Transverse colon (tissue), 4 donors: ENCODE measurements around the gene LRRC32. TPM values are rescaled to one million over a fixed set of nuclear protein-coding genes. Genes with fewer than 3 reads are reported as not detected.

Experiments used
- DNase-seq: peaks from one replicate; pipeline ENCODE4 v3.0.0-alpha.2; 2019
- H3K27ac ChIP-seq, 4 donors: fragments of 200-600 bp; sonication (generic); 2 replicates each; pipeline ENCODE4 v1.5.1; 2016 to 2018; ENCODE audit warnings: inconsistent platforms in 4 of 4
- H3K27me3 ChIP-seq: fragments of 200-600 bp; sonication (generic); 2 replicates; pipeline ENCODE4 v1.5.1; 2017; ENCODE audit warnings: inconsistent platforms
- H3K36me3 ChIP-seq, 4 donors: fragments of 200-600 bp; sonication (generic); 2 replicates each; pipeline ENCODE4 v1.5.1; 2017 to 2019; ENCODE audit warnings: inconsistent platforms in 4 of 4
- H3K4me1 ChIP-seq, 4 donors: fragments of 200-600 bp; sonication (generic); 2 replicates each; pipeline ENCODE4 v1.5.1; 2017 to 2020; ENCODE audit warnings: inconsistent platforms in 4 of 4
- H3K4me3 ChIP-seq, 4 donors: fragments of 200-600 bp; sonication (generic); 1 replicate in 1 of 4; 2 replicates in 3 of 4; pipeline versions ENCODE4 v1.5.1 to v1.6.1; 2017 to 2019; ENCODE audit warnings: inconsistent platforms in 4 of 4
- H3K9me3 ChIP-seq, 2 donors: fragments of 200-600 bp; sonication (generic); 2 replicates each; pipeline ENCODE4 v1.5.1; 2017 to 2019; ENCODE audit warnings: inconsistent platforms in 2 of 2
- CTCF ChIP-seq, 5 experiments: fragments of 200-600 bp in 3 of 5; fragments of 450-650 bp in 2 of 5; sonication (generic) in 3 of 5; IDR thresholded peaks; 1 replicate in 2 of 5; 2 replicates in 3 of 5; pipeline ENCODE4 v1.5.1; 2016 to 2017; ENCODE audit warnings: antibody characterized with exemption in 5 of 5, inconsistent platforms in 3 of 5, mild to moderate bottlenecking in 2 of 5, moderate library complexity in 1 of 5
- EP300 ChIP-seq: sonication (generic); formaldehyde crosslinking; IDR thresholded peaks from one replicate; pipeline ENCODE4 v1.6.1; 2017; ENCODE audit warnings: antibody characterized with exemption, low read depth
- POLR2A ChIP-seq: fragments of 450-650 bp; IDR thresholded peaks from one replicate; pipeline ENCODE4 v1.6.1; 2016; ENCODE audit warnings: antibody characterized with exemption, mild to moderate bottlenecking, moderate library complexity
- POLR2AphosphoS5 ChIP-seq, 3 donors: sonication (generic); formaldehyde crosslinking; IDR thresholded peaks; one replicate each; pipeline ENCODE4 v1.6.1; 2016; ENCODE audit warnings: antibody characterized with exemption in 3 of 3
- WGBS, 2 donors: methylation state at CpG; one replicate each; pipeline ENCODE4 v1.1.5; 2018; ENCODE audit warnings: low coverage in 1 of 2; 5-methylcytosine and 5-hydroxymethylcytosine counted together
- in situ Hi-C, 4 donors: fragments of 200-750 bp; cut with MboI; loops; one replicate each; pipeline versions ENCODE4 v1.15.0 to v1.15.1; 2017; ENCODE audit warnings: low sequenced_read_pairs in 3 of 4, low pct_ligation_motif_present in 1 of 4, low pct_unique_long_range_greater_than_20kb in 1 of 4
- intact Hi-C: fragments of 100-400 bp; cut with DNase I; formaldehyde crosslinking; loops from one replicate; pipeline ENCODE4 v1.15.1; 2023; ENCODE audit warnings: low total_unique reads
- total RNA-seq, 4 donors: library from RNA; depleted of rRNA; stranded (reverse); fragments of >200 nt; gene quantifications; one replicate each; pipeline ENCODE4 v1.1.0, GENCODE V29; 2016

The LRRC32 gene
- total RNA-seq: 10 to 100 TPM in 1 of 4 donors, 1 to 10 TPM in 3; 5.1 to 11.5 (median 9.1) TPM

- in situ Hi-C loops: no loop called here
These were observed at the start of gene LRRC32 for GRCh38 chr11:76670485-76671236. Gene LRRC32, minus strand, starts transcription at chr11:76670747. Its CDS starts 4,793 bp downstream, at chr11:76665954.

GRCh38 chr11:76719686-76720085 lies 49.1 kb upstream of the LRRC32 start:
- no peak for DNase-seq
- Histone ChIP-seq H3K4me3 (no peak overlapping the region), H3K4me1 (peaks cover 0 to 7% (median 4%) of the 10 kb centered on the region in 4 donors), H3K27me3 (peaks cover 12% of the 10 kb centered on the region), H3K36me3 (no peaks in the 10 kb centered on the region), H3K27ac (no peak overlapping the region), H3K9me3 (no peaks in the 10 kb centered on the region)
- intact Hi-C loops: no loop called here
- in situ Hi-C loops: loop anchor here in 1 of 4 donors (25.0 kb wide), 1 partner anchor 193 kb away; no protein-coding TSS in a partner anchor
- TF ChIP-seq POLR2AphosphoS5 (IDR thresholded peaks at IDR 0.05): no peak
- no peak for TF ChIP-seq CTCF (IDR thresholded peaks at IDR 0.05)
- no peak for TF ChIP-seq POLR2A
- no peak for TF ChIP-seq EP300
- WGBS, 2 donors: 91% methylated on average over 9 of the region's 9 CpGs; no CpG with 5 or more reads in 1 of the 2 donors

More at GRCh38 chr11:76670485-76671236, at the start of gene LRRC32:
- H3K4me1 ChIP-seq: peaks cover 6 to 30% (median 27%) of the 10 kb centered on the region in 4 donors
- H3K9me3 ChIP-seq: no peaks in the 10 kb centered on the region
- TF ChIP-seq POLR2A (peak; percentile 34), CTCF (IDR thresholded peaks at IDR 0.05) (no peak), POLR2AphosphoS5 (IDR thresholded peaks at IDR 0.05) (peak in 1 of 3 donors; percentile 35)
- WGBS, 2 donors: 1% methylated on average over 50 of the region's 82 CpGs; no CpG with 5 or more reads in 1 of the 2 donors
- H3K27ac ChIP-seq: peak within 1 kb of the TSS; percentile 54 to 75 (median 68)
- H3K36me3 ChIP-seq: no peaks in the 10 kb centered on the region
- intact Hi-C loops: loop anchor here (10.0 kb wide), 1 partner anchor 116 kb away; no protein-coding TSS in a partner anchor
- peak; percentile 57 for DNase-seq
- H3K27me3 ChIP-seq: peaks cover 12% of the 10 kb centered on the region
- H3K4me3 ChIP-seq: peak within 1 kb of the TSS; percentile 52 to 63 (median 56)

GRCh38 chr11:76719281-76719680 lies 48.7 kb upstream of the LRRC32 start:
- no peak overlapping the region for H3K27ac ChIP-seq
- TF ChIP-seq POLR2A (no peak), CTCF (IDR thresholded peaks at IDR 0.05) (no peak), EP300 (no peak), POLR2AphosphoS5 (IDR thresholded peaks at IDR 0.05) (no peak)
- peaks cover 0 to 7% (median 4%) of the 10 kb centered on the region in 4 donors for H3K4me1 ChIP-seq
- intact Hi-C loops (no loop called here), in situ Hi-C loops (loop anchor here in 1 of 4 donors (25.0 kb wide), 1 partner anchor 193 kb away; no protein-coding TSS in a partner anchor)
- H3K4me3 ChIP-seq: no peak overlapping the region
- WGBS, 2 donors: 88 to 90% methylated on average over 6 to 13 of the region's 19 CpGs
- H3K9me3 ChIP-seq: no peaks in the 10 kb centered on the region
- no peaks in the 10 kb centered on the region for H3K36me3 ChIP-seq
- no peak for DNase-seq
- peaks cover 12% of the 10 kb centered on the region for H3K27me3 ChIP-seq

- Histone ChIP-seq H3K36me3 (no peaks in the 10 kb centered on the region), H3K27ac (no peak overlapping the region), H3K27me3 (peaks cover 7% of the 10 kb centered on the region), H3K4me3 (no peak overlapping the region), H3K4me1 (peaks cover 0 to 7% (median 4%) of the 10 kb centered on the region in 4 donors), H3K9me3 (no peaks in the 10 kb centered on the region)
- 90 to 91% methylated on average over 3 to 5 of the region's 5 CpGs for WGBS, 2 donors
- no peak for DNase-seq
- TF ChIP-seq EP300 (no peak), POLR2A (no peak), CTCF (IDR thresholded peaks at IDR 0.05) (no peak), POLR2AphosphoS5 (IDR thresholded peaks at IDR 0.05) (no peak)
- intact Hi-C loops (no loop called here), in situ Hi-C loops (loop anchor here in 1 of 4 donors (25.0 kb wide), 1 partner anchor 194 kb away; no protein-coding TSS in a partner anchor)
These were observed 47.3 kb upstream of the LRRC32 start for GRCh38 chr11:76717816-76718215.
